ENCODE data around the gene DVL1.
"Not testable (repeated sequence)": the region's sequence is repeated elsewhere in the genome, so short reads cannot be mapped to it uniquely, and the experiment has no call there.

DVL1 gene

DNA sequence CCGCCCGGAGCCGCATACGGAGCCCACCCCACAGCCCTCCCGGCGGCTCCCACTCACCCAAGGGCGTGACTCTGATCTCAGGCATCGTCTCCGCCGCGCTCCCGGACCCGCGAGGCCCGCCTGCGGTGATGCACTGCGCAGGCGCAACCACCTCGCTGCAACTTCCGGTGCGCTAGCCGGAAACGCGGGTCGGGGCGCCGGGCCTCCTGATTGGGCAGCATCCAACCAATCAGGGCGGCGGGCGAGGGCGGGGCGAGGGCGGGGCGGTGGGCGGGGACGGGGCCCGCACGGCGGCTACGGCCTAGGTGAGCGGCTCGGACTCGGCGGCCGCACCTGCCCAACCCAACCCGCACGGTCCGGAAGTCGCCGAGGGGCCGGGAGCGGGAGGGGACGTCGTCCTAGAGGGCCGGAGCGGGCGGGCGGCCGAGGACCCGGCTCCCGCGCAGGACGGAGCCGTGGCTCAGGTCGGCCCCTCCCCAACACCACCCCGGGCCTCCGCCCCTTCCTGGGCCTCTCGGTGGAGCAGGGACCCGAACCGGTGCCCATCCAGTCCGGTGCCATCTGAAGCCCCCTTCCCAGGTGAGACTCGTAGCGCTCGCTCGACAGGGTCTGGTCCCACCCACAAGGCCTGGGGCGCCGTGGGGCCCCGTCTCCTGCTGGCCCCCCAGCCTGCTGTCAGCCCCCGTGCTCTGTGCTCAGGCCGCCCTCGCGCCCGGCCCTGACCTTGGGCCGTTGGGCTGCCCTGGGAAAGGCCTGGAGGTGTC lies 24.5 kb downstream of the DVL1 start, which contains the start of the genes CPTP and INTS11:
Gene CPTP, plus strand, starts transcription at position 279 of the 764 bp plus-strand sequence. CDS start 2,109 bp downstream, outside the sequence.
Gene INTS11, minus strand, starts transcription at position 137 of the 764 bp plus-strand sequence. Its CDS starts 52 bp downstream, at position 85.
- peak; percentile 94 to 95 for DNase-seq

DNA sequence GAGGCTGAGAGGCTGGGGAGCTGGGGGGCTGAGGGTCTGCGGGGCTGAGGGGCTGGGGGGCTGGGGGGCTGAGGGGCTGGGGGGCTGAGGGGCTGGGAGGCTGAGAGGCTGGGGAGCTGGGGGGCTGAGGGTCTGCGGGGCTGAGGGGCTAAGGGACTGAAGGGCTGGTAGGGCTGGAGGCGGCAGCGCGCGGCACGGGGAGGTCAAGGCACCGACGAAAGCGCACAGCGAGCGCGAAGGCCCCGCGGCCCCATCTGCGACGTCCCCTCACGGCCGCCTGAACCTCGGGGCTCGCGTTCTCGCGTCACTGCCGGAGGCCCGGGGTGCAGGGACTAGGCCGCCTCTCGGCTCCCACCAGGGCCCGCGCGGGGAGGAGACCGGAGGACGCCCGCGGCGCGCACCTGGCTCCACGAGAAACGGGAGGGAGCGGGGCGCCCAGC lies 25.1 kb downstream of the DVL1 start:
- DNase-seq: no peak

DNA sequence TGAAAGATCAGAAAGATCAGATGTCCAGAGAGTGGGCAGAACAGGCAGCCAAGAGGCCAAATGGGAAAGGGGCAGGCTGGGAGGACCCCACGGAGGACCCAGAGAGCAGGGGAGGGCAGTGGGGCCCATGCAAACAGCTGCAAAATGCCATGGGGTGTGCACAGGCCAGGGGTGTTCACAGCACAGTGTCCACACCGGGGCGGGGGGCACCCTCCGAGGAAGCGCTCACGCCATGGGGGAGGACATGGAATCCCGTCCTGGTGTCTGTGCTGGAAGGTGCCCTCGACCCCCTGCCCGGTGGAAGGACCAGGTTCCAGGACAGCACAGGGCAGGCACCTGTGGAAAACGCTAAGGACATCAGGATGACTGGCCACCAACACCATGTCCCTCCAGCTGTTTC lies 26.3 kb downstream of the DVL1 start:
- DNase-seq: no peak

DNA sequence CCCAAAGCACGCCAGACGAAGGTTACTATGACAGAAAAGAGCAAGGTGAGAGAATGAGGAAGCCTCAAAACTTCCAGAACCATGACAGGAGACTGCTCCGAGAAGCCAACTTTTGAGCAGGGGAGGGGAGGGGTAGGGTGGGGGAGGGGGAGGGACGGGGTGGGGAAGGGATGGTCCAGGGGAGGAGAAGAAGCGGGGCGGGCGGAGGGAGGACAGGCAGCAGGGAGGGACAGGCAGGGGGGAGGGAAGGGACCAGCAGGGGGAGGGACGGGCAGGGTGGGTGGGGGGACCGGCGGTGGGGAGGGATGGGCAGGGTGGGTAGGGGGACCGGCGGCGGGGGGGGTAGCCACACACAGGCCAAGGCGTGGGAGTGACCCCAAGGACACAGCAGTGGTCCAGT lies 26.8 kb downstream of the DVL1 start:
- no peak for DNase-seq

DNA sequence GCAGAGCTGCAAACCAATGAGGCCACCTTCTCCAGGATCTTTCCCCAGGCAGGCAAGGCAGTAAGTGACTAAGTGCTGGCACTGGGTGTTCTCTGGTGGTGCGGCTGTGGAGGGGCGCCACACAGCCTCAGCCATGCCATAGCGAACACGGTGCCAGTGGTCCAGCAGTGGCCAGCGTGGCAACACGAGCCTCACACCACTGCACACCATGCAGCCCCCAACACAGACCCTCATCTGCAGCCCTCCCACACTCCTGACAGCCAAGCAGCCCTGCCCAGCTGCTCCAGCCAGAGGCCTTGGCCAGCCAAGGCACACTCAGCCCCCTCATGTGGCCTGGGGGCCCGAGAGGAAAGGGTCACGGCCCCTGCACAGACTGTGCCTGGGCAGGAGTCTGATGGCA lies 27.7 kb downstream of the DVL1 start:
- DNase-seq: no peak

DNA sequence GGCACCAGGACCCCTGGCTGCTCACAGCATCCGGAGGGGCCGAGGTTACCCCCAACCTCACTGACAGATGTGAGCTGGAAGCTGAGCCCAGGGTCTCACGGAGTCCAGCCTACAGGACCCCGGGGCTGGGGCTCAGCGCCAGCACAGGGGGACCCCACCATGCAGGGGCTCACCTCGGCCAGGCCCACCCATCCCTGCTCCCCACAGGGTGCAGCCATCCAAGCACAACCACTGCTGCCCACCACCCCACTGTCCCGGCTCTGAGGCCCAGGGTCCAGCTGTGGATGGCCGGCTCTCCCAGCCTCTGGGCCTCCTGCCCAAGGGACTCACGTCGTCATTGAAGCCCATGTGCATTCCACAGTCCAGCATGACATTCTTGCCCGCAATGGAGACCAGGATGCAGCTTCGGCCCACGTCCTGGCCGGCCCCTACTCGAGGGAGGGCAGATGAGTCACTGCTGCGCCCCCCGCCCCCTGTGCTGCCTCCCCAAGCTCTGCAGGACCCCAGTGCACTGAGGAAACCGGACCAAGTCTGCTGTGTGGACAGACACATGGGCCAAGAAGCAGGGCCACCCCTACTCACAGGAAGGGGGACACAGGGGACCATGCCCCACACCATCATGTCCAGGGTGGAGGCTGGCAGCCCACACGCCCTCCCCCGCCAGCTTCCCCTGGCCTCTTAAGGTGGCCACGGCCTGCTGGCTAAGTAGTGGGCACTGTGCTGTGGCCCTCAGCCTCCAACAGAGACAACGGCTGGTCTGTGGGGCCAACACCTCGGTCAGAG lies 28.4 kb downstream of the DVL1 start:
- DNase-seq: no peak

DNA sequence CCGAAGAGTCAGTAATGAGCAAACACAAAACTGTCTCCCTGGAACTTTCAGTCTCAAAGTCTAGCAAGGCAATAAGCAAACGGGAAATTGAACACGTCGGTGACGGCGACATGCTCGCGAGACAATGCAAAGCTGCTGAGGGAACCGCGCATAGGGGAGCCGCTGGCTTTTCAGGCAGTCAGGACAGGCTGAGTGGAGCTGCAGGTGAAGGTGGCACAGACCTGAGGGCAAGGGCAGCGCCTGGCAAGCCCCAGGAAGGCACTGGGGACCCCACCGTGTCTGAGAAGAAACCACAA lies 29.6 kb downstream of the DVL1 start:
- DNase-seq: no peak

DNA sequence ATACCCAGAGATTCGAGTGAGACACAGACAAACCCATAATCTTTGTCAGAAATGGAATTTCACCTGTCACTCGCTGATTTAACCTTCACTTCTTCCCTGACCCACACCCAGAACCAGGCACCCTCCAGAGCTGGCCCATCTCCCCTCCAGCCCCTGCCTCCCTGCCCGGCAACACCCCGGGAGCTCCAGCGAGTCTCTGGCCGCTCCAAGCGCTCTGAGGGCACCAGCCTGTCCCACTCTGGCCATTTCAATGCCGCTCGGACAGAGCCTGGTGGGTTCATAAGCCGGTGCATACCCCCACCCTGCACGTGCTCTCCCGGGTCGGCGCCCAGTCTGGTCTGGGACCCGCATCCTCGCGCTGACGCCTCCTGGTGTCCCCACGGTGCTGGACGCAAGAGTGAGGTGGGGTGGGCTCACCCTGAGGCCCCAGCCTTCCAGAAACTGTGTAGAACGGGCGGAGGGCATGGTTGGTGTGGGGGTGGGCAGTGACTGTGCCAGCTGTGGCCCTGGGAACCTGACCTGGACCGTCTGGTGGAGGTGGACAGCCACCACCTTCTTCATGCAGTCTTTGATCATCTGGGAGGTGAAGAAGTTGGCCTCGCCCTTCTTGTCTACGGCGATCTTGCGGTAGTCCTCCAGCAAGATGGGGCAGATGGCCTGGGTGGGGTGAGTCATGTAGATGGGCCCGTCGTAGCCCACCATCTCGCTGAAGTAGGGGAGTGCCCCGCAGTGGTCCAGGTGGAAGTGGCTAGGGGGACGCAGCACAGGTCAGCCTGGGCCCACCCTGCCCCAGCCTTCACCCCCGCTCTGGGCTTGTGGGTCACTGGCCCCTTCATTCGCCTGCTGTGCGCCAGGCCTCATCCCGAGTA lies 30.2 kb downstream of the DVL1 start:
- DNase-seq: no peak

DNA sequence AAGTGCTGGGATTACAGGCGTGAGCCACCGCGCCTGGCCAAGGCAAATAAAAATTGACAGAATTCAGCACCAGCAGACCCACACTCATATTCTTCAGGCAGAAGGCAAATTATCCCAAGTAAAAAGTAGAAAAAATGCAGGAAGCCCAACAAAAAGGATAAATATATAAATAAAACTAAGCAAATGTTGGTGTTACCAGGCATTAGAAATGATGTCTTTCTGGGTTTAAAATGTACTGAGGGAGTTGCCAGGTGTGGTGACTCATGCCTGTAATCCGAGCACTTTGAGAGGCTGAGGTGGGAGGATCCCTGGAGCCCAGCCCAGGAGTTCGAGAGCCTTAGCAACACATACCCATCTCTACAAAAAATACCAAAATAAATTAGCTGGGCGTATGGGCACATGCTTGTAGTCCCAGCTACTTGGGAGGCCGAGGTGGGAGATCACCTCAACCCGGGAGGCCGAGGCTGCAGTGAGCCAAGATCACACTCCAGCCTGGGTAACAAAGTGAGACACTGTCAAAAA lies 31.0 kb downstream of the DVL1 start:
- DNase-seq: no peak

DNA sequence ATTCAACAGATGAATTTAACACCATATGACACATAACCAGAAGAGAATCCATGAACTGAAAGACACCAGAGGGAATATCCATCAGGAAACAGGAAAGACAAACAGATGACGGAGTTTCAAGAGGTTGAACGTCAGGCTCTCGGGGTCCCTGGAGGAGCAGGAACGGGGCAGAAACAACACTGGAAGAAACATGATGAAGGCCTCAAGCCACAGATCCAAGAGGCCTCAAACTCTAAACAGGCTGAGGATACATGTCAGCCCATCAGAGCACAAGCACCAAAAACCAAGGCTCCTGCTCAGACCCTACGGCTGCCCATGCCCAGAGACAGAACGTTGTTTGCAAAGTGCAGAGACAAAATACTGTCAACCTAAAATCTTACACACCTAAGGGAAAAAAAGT lies 31.8 kb downstream of the DVL1 start:
- DNase-seq: no peak

DNA sequence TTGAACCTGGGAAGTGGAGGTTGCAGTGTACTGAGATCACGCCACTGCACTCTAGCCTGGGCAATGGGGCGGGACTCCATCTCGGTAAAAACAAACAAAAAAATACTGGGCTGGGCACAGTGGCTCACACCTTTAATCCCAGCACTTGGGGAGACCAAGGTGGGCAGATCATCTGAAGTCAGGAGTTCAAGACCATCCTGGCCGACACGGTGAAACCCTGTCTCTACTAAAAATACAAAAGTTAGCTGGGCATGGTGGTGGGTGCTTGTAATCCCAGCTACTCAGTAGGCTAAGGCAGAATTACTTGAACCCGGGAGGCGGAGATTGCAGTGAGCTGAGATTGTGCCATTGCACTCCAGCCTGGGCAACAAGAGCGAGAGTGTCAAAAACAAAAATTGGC lies 33.0 kb downstream of the DVL1 start:
- DNase-seq: not testable (repeated sequence)

DNA sequence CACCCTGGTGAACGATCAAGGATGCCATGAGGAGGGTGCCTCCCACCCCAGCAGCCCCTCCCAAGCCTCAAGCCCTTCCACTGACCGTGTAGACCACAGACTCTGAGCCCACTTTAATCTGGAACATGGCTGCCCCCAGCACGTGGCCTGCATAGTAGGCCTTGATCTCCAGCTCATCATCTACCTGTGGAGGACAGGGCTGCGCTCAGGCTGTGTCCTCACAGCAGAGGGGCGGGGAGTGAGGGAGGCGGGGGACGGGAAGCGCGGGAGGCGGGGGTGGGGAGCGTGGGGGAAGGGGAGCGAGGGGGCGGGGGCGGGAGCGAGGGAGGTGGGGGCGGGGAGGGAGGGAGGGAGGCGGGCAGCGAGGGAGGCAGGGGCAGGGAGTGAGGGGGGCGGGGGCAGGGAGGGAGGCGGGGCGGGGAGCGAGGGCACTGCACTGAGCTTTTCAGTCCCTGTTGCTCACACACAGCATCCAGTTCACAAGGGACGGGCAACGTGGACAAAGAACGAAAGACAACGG lies 33.7 kb downstream of the DVL1 start:
- no peak for DNase-seq

DNA sequence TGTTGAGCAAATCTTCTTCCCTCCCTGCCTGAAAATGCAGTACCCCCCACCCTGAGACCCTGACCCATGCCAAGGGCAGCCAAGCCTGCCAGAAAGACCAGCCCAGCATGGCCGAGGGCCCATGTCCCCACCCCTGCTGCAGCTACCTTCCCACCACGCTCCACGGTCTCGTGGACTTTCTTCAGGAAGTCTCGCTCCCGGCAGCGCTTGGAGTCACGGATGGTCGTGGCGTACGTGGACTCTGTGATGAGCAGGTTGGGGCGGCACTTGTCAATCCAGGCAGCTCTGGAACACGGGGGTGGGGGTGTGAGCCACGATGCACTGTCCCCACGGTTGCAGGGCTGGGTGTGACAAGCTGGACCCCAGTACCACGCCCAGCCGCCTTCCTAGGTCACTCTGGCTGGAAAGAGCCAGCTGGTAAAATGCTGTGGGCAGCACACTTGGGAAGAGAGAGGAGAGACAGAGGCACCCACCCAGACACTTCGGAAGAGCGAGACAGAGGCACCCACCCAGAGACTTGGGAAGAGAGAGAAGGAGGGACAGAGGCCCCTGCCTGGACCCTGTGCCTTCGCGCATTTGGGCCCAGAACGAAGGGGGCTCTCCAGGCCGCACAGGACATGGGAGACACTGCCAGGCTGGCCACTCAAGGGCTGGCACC lies 34.4 kb downstream of the DVL1 start:
- DNase-seq: no peak

DNA sequence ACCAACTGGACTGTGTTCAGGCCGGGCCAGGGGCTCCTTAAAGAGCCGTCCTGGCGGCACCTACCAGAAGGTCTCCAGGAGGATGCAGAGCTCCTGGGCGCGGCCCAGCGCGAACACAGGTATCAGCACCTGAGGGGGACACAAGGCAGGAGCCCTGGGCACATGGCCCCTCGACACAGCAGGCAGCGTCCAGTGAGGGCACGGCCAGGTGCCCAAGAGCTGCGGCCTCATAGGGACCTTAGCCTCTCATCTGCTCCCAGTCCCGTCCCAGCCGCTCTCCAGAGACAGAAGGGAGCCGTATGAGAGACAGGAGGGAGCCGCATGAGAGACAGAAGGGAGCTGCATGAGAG lies 35.0 kb downstream of the DVL1 start:
- DNase-seq: no peak

DNA sequence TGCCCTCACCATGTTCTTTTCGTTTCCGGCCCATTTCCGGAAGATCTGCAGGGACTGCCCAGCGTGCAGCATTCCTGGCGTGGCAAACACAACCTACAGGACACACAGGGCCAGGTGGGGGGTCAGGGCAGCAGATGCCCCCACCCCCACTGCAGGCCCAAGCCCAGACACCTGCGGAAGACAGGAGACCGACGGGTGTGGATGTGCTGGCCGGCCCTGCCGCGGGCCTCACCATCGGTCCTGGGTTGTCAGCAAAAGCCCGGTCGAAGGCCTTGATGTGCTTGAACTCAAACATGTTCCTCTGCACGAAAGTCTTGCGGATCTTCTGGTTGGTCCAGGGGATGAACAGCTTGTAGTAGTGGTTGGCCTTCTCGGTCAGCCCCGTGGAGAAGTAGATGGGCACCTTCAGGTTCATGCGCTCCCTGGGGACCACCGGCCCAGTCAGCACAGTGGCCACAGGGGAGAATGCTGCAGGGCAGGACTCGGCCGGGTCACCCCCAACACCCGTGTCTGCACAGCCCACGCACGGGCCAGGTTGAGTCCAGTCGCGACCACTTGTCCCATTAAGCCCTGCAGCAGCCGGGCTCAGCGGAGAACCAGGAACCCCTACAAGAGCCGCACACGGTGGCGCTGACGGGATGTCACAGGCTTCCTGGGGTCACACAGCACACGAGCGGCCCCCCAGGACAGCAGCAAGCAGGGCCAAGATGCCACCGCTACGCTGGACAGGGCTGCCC lies 35.5 kb downstream of the DVL1 start:
- no peak for DNase-seq

DNA sequence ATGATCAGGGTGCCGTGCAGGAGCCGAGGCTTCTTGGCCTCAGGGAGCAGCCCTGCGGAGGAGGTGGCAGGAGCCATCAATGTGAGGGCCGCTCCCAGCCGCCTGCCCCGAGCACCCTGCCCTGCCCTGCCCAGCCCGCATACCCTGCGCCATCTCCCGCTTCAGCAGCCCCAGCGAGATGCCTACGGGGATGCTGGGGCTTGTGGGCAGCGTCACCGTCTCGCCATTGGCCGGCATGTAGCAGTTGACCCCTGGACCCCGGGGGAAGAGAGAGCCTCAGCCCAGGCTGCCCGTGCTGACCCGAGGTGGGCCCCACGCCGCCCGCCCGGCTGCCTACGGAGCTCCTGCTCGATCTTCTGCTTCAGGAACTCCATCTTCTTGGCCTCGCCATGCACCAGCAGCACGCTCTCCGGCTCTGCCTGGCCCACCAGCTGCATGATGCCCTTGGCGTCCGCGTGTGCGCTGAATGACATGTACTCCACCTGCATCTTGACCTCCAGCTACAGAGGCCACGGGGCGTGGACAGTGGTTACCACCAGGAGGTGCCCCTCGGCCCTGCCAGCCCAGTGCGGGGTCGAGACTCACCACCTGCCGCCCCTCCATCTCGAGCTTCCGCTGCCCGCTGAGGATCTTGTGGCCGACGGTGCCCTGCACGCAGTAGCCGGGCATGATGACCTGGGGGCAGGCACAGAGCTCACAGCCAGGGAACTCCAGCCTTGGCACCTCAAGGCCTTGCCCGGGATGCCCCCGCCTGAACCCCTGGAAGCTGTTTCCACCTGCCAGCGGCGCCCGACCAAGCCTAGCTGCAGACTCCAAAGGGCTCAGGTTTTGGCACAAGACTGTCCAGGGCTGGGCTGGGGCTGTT lies 36.5 kb downstream of the DVL1 start:
- DNase-seq: no peak

DNA sequence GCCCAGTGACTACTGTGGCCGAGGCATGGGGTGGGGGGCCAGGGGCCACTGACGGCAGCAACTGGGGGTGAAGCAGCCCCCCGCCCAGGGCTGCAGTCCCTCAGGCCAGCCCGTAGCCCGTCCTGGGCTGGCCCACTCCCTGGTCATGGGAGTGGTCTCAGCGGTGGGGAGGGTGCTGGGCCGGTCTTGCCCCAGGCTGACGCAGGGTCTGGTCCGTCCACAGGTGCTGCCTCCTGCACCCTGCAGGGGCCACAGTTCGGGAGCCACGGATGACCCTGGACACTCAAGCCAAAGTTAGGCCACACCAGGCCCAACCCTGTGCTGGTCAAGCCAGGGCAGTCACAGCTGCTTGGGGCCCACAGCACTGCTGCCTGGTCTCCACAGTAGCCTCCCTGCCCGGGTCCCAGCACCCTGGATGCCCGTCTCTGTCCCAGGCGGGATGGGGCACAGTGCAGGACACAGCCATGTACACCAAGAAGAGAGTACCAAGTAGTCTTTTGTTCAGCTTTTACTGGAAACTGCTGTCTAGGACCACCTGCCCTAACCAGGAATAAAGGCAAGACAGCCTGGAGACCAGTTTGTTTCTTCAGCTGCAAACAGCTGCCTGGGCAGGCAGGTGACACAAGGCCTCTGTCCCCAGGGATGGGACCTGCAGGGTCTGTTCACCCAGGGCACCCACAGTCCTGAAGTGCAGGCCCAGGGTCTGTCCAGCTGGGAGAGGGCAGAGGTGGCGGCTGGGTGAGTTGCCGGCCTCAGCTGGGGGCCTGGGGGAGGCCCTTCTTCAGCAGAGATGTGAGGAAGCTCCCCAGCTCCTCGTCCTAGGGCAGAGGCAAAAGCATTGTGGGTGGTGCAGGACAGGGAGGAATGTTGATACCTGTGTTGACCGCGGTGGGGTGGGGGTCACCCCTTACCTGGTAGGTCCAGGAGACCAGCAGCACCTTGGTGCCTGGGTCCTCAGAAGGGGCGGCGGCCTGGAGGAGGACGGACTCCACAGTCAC lies 37.8 kb downstream of the DVL1 start:
- DNase-seq: no peak

DNA sequence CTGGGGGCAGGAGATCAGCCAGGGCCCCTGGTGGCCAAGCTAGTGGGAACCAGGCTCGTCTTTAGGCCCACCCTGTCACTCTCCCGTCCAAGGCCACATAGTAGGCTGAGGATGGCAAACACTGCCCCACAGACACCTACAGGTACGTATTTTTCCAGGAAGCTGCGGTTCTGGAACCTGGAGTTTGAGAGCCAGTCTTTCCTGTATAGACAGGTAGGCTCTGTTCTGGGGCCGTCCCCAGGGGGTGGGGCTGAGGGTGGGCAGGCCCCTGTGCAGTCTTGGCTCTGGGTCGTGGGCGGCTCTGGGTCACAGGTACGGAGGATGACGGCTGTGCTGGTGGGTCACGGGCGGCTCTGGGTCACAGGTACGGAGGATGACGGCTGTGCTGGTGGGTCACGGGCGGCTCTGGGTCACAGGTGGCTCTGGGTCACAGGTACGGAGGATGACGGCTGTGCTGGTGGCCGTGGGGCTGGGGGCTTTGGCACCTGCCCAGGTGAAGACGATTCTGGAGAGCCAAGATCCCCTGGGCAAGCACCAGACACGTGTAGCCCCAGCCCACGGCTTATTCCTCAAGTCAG lies 38.7 kb downstream of the DVL1 start:
- no peak for DNase-seq

DNA sequence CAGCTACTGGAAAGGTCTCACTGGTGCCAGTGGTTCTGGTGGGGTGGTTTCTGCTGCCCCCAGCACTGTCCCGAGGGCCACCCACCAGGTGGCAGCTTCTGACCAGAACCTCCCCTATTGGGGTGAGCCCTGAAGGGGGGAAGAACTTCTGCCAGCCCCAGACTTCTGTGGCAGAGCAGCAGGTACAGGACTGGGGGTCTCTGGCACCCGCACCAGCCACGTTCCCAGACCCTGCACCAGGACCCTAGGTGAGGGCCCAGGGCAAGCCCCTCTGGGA lies 39.2 kb downstream of the DVL1 start:
- DNase-seq: no peak
